Spleen (tissue), 7 donors: Measurements from ENCODE around the gene MTG2.

Source experiments
- POLR2AphosphoS5 ChIP-seq, 3 donors: sonication (generic); formaldehyde crosslinking; IDR thresholded peaks; one replicate each; pipeline ENCODE4 v1.5.1; 2017; ENCODE audit warnings: antibody characterized with exemption in 3 of 3
- TF ChIP-seq, protein P1 (sequence below), 11 experiments: fragments of 200-600 bp in 7 of 11; fragments of 450-650 bp in 4 of 11; sonication (generic) in 4 of 11; IDR thresholded peaks in 8 of 11; conservative IDR thresholded peaks in 3 of 11; 1 replicate in 7 of 11; 2 replicates in 4 of 11; pipeline versions ENCODE4 v1.4.0 to v1.8.0; 2016 to 2021; ENCODE audit warnings: antibody characterized with exemption in 11 of 11, inconsistent platforms in 4 of 11, mild to moderate bottlenecking in 1 of 11
- donor health status: DM: no; HTN: no; CAD: no; lungs with moderate emphysema.
- donor health status: DM: no; HTN: no; CAD: no.
- donor health status: DM: no; HTN: no; CAD: no.

DNA sequence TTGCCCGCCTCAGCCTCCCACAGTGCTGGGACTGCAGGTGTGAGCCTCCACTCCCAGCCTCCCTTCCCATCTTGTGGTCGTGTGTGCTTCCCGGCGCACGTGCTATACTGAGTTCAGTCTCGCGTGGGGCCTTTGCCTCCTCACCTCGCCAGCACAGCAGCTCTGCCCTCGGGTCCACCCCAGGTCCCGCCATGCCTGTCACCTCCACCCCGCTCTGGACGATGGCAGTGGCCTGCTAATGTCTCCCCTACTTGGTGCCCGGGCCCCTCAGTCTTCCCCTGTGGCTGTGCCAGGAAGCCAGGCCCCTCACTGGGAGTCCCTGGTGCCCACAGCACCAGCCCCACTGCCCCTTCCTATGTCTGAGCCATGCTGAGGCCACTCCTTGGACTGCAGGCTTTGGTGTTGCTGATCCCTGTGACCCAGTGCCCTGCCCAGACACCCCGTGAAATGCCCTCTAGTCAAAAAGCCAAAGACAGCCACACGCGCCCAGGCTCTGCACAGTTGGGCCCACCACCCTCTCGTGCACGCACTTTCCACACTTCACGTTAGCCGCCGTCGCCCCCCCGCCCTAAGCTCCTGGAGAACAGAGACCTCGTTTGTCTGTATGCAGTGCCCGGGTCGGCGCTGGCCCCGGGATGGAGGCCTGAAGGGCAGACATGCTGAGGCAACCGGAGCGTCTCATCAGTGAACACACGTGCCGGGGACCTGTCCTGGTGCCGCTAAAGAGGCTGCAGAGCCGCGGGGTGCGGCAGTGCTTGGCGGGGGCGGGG, 23.0 kb downstream of the MTG2 start:
- TF ChIP-seq, protein P1, sequence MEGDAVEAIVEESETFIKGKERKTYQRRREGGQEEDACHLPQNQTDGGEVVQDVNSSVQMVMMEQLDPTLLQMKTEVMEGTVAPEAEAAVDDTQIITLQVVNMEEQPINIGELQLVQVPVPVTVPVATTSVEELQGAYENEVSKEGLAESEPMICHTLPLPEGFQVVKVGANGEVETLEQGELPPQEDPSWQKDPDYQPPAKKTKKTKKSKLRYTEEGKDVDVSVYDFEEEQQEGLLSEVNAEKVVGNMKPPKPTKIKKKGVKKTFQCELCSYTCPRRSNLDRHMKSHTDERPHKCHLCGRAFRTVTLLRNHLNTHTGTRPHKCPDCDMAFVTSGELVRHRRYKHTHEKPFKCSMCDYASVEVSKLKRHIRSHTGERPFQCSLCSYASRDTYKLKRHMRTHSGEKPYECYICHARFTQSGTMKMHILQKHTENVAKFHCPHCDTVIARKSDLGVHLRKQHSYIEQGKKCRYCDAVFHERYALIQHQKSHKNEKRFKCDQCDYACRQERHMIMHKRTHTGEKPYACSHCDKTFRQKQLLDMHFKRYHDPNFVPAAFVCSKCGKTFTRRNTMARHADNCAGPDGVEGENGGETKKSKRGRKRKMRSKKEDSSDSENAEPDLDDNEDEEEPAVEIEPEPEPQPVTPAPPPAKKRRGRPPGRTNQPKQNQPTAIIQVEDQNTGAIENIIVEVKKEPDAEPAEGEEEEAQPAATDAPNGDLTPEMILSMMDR (IDR thresholded peaks at IDR 0.05 in 8 of 11, conservative IDR thresholded peaks at IDR 0.05 in 3 of 11) = no peak
- peak in 1 of 3 donors; percentile 19 for TF ChIP-seq POLR2AphosphoS5 (IDR thresholded peaks at IDR 0.05)
